ENCODE results near the gene TMEM131.
A peak's percentile ranks its signal among the peaks of the same experiment; 100 is the strongest.

Gene TMEM131

DNA sequence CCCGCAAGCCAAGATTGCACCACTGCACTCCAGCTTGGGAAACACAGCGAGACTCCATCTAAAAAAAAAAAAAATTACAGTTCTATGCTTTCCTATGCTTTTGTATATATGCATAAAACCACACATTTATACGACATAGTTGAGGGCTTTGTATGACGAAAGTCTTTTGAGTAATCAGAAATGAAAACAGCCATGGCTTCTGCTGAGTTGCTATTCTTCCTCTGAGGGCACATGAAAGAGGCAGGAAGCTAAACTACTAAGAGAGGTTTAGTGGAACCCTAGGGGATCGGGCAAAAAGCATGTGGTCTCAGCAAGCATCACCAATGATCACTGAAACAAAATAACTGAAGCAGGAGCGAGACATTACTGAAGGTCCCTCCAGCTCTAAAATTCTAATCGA, 182.8 kb downstream of the TMEM131 start:
- DNase-seq (ENCODE audit: low read depth) = no peak

GRCh38 chr2:97808816-97809215, 186.9 kb downstream of the TMEM131 start:
- no peak for DNase-seq (ENCODE audit: low read depth)

- DNase-seq (ENCODE audit: low read depth) = peak; percentile 64
Observed at GRCh38 chr2:97806738-97807618, 188.8 kb downstream of the TMEM131 start.

GRCh38 chr2:97805776-97806175, 190.0 kb downstream of the TMEM131 start:
- DNase-seq (ENCODE audit: low read depth) = no peak

DNA sequence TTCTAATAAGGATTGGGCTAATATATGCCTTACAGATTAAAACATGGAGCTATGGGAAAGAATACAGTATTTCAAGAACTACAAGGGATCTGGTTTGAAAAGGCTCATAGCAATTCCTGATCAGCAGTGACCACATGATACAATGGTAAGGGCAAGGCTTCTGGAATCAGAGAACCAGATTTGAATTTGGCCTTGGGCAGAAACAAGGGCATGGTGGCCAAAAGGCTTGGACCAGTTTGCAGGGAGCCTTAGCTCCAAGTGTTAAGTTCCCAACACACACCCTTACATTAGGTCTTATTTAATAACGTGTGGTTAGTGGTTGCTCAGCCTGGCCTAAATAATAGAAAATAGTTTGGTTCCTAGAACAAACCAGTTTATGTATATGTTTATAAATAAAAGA, 194.7 kb downstream of the TMEM131 start:
- DNase-seq (ENCODE audit: low read depth) = no peak

DNA sequence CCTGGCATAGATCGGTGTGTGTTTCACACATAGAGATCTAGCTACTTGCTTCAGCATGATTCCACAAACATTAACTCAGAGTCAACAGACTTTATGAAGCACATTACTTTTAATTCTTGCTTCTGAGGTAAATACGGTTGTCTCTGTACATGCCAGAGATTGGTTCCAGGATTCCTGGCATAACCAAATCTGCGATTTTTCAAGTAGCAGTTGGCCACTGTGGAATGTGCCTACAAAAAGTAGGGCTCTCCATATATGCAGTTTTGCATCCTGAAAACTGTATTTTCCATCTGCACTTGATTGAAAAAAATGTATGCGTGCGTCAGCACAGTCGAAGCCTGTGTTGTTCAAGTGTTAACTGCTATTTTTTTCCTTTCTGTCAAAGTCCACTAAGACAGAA, 197.3 kb downstream of the TMEM131 start:
- DNase-seq (ENCODE audit: low read depth) = no peak

- DNase-seq (ENCODE audit: low read depth) = no peak
Observed at GRCh38 chr2:97797355-97797754, 198.4 kb downstream of the TMEM131 start.

DNA sequence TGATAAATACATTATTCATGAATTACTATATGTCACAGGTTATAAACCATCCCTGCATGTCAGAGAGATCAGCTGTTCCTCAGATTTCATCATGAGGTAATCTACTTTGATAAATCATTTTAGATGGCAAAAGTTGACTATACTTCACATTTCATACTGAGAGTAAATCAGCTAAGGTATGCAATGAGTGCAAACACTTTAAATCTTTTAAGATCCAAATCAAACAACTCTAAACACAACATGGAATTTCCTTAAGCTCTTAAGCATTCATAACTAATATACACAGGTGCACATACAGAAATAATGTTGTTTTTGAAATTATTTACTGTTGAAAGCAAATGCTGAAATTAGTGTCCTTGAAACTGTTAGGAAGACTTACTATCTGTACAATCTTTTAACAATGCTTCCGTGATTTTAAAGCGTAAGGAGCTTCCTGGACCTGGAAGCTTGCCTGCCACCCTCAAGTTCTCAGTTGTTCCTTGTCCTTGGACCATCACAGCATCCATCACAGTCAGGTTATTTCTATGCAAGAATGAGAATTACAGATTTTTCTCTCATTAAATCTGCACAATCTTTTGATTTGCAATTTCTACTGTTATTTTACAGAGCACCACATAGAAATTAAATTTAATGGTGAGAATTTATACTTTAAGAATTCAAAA, 199.2 kb downstream of the TMEM131 start:
- no peak for DNase-seq (ENCODE audit: low read depth)

DNA sequence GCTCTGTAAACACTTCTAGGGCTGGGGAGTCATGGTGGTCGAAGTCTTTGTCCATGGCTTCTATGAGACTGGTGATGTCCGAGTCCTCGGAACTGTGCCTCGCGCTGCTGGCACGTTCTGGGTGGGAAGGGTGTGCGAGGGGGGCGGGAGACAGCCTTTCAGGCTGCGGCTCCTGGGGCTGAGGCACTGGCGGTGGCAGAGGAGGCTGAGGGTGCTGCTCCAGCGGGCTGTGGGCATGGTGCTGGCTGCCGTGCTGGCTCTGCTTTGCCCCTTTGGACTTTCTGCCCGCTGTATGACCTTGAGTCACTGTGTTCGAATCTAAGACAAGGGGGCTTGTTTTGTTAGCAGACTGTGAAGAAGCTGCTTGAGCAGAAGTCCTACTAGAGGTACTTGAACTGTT, 203.3 kb downstream of the TMEM131 start:
- DNase-seq (ENCODE audit: low read depth) = no peak

DNA sequence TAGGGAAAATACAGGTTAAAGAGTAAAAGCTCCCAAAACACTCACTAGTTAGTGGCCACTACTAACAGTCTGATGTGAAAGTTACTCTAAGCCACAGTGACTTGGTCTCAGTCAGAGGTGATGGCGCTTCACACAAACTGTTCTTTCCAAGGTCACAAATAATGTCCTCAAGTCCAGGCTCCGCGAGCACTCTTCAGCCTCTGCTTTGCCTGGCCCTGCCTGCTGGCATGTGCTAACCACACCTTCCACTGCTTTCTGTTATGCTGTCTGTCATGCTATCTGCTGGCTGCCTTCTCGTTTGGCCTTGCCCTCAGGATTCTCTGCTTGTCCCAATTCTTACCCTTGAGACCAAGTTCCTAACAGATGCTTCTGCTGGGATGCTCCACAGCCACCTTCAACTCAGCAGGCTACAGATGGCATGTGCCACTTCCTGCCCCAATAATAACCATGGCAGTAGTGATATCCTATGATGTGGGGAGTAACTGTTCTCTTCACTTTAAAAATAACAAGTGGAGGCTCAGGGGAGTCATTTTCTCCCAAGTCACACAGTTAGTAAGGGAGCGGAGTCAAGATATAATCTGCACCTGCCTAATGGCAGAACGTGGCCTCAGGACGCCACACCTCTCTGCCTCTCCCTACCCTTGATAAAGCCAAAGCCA, 206.6 kb downstream of the TMEM131 start:
- no peak for DNase-seq (ENCODE audit: low read depth)

DNA sequence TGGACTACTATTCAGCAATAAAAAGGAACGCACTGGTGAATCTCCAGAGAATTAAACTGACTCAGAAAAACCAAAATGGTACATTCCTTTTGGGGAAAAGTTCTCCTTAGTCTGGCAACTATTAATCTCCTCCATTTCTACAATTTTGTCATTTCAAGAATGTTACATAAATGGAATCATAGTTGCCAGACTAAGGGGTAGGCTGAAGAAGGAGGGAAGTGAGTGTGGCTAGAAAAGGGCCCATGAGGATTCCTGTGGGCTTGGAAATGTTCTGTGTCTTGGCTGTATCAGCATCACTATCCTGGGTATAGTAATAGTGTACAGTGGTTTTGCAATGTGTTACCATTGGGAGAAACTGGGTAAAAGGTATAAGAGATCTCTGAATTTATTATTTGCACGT, 209.9 kb downstream of the TMEM131 start:
- no peak for DNase-seq (ENCODE audit: low read depth)

GRCh38 chr2:97784953-97785352, 210.8 kb downstream of the TMEM131 start:
- DNase-seq (ENCODE audit: low read depth) = no peak

GRCh38 chr2:97781981-97782380, 213.8 kb downstream of the TMEM131 start:
- DNase-seq (ENCODE audit: low read depth) = no peak

GRCh38 chr2:97779141-97779540, 216.6 kb downstream of the TMEM131 start:
- DNase-seq (ENCODE audit: low read depth) = no peak

DNA sequence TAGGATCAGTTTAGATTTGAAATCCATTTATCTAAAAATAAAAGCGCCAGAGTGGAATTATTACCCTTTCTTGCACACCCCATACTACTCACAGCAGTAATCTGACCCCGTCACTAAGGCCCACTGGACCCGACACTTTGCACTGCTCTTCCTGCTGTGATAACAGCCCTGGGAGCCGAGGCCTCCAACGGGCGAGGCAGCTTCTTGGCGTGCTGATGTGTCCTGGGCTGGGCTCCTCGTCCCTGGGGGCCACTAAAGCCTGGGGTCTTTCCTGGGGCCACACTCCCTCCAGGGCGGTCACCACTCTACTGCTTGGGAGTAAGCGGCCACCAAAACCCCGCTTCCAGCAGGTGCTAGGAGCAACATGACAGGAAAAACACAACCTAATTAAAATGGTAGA, 220.7 kb downstream of the TMEM131 start:
- DNase-seq (ENCODE audit: low read depth) = no peak

DNA sequence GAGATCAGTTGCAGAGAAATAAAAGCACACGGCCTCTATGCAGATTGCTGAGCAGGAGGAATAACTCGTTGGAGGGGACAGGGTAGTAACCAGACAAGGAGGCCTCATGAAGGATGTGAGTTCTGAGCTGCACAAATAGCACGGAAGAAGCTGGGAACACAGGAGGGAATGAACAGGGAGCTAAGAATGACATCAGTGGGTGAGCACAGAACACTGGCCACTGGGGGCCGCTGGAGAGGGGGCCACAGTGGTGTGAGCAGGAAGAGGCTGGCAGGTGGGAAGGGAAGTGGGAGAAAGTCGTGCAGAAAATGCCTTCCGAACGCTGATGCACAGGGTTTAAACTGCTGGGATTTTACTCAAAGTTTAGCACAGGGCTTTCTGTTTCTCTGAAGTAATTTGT, 221.3 kb downstream of the TMEM131 start:
- no peak for DNase-seq (ENCODE audit: low read depth)

DNA sequence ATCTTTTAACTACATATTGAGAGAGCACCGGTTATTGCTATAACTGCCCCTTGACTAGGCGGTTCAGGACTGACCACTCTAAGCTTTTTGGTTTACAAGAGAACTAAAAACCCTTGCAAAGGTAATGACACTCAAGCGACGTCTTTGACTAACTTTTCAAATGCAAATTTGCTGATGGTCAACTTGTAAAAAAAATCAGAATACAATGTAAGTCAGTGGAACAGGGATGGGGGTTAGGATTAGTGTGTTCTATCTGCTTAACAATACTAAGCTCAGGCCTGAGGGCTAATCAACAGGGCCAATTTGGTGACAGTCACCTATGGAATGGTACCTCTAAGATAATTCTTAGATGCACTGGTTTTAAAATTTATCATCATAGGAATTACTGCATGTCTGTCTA, 225.3 kb downstream of the TMEM131 start:
- no peak for DNase-seq (ENCODE audit: low read depth)

GRCh38 chr2:97769711-97770110, 226.0 kb downstream of the TMEM131 start:
- no peak for DNase-seq (ENCODE audit: low read depth)

DNA sequence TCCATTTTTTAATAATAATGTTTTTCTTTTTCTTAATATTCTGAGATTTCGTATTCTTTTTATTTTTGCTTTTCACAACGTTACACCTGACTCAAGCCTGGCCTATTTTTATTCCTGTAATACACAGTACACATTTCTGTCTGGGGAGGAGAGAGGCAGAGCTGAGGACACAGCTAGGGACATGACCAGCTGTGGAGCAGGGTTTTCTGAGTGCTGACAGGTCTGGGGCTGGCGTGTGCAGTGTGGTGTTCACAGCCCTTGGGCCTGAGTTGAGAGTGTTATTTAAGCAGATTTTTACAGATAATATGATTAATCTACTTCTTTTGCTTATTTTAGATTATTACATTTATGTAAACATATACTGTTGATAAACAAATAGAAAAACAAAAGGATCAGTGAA, 226.4 kb downstream of the TMEM131 start:
- no peak for DNase-seq (ENCODE audit: low read depth)

DNA sequence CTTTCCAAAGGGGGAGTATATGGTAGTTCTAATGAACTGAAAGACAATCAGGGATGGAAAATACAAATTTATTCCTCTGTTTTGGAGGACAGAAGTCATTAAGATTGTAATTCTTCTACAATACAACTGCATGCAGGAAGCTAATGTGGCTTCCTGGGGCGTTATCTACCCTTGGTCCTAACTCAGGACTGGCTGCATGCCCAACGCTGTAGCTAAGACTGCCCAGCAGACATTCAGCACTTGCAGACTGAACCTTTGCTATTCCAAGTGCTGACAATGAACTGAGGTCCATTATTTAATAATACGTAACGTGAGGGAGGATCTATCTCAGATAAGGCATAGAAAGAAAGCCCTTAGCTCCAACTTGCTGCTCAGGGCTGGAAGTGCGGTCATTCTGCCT, 229.2 kb downstream of the TMEM131 start:
- DNase-seq (ENCODE audit: low read depth) = no peak

DNA sequence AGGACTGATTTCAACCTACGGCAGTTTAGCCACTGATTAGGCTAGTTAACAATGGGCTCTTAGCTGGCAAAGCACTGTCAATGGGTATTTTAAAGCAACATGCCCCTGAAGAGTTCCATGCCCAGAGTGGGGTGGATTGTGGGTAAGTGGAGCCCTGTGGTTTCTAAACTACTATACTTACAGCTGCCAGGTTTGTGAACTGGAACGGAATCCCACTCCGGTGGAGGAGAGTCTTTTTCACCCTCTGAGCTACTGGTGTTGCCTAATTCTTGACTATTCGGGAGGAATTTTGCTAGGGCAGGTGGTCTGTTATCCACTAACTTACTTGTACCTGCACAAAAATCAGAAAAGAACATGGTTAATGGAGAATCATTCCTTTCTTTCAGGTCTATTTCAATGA, 229.8 kb downstream of the TMEM131 start:
- no peak for DNase-seq (ENCODE audit: low read depth)

GRCh38 chr2:97764559-97765263, 231.0 kb downstream of the TMEM131 start:
- no peak for DNase-seq (ENCODE audit: low read depth)
